Caco-2 (cell line): ENCODE measurements around the gene TRAK1. TPM values are rescaled to one million over a fixed set of nuclear protein-coding genes. Genes with fewer than 3 reads are reported as not detected.
A peak's percentile ranks its signal among the peaks of the same experiment; 100 is the strongest.

Experiments
- Bru-seq: library from RNA; stranded (reverse); fragments of 400-500 nt; gene quantifications from one replicate; lab custom pipeline; 2021; lab: Mats Ljungman, UMichigan
- BruChase-seq, 2 experiments: library from RNA; stranded (reverse); fragments of 400-500 nt; gene quantifications; one replicate each; lab custom pipeline; 2021; lab: Mats Ljungman, UMichigan
- BruUV-seq: library from RNA; stranded (reverse); fragments of 400-500 nt; replicated peaks from 2 replicates; lab custom pipeline; 2021; lab: Mats Ljungman, UMichigan
- CTCF ChIA-PET: fragments of 300-600 bp; sonication (Branson Sonifier 250); formaldehyde crosslinking; loops from one replicate; lab custom pipeline; 2022; ENCODE audit warnings: antibody characterized with exemption; lab: Charles Lee
- POLR2A ChIA-PET: fragments of 300-600 bp; sonication (Branson Sonifier 250); formaldehyde crosslinking; loops from one replicate; lab custom pipeline; 2022; ENCODE audit warnings: antibody characterized with exemption; lab: Charles Lee
- DNase-seq, 2 experiments: peaks; one replicate each; pipeline versions ENCODE4 v3.0.0 to v3.0.0-alpha.2; 2020 to 2022
- H3K27me3 ChIP-seq: replicated peaks from 2 replicates; pipeline ENCODE4 v1.6.0; 2011; ENCODE audit warnings: low read length; ENCODE audit not compliant: control insufficient read depth, insufficient read depth
- H3K36me3 ChIP-seq: 2 replicates; pipeline ENCODE4 v1.5.1; 2011; ENCODE audit warnings: low read length; ENCODE audit not compliant: control insufficient read depth, insufficient read depth
- H3K4me1 ChIP-seq: fragments of 250-450 bp; sonication (Bioruptor Pico); 2 replicates; pipeline ENCODE4 v1.5.1; 2020; ENCODE audit warnings: mild to moderate bottlenecking
- H3K4me3 ChIP-seq: 2 replicates; pipeline ENCODE4 v1.5.1; 2011; ENCODE audit warnings: low read depth, mild to moderate bottlenecking, control low read depth, low read length
- H3K9me3 ChIP-seq: fragments of 250-450 bp; sonication (Bioruptor Pico); 2 replicates; pipeline ENCODE4 v1.5.1; 2020; ENCODE audit warnings: mild to moderate bottlenecking, moderate library complexity
- H3K27ac Mint-ChIP-seq: one replicate; pipeline ENCODE4 v1.8.0; 2022; ENCODE audit warnings: mixed read lengths; ENCODE audit not compliant: unreplicated experiment
- H3K27me3 Mint-ChIP-seq: one replicate; pipeline ENCODE4 v1.8.0; 2022; ENCODE audit warnings: mixed read lengths; ENCODE audit not compliant: insufficient read depth, unreplicated experiment
- H3K36me3 Mint-ChIP-seq: one replicate; pipeline ENCODE4 v1.8.0; 2022; ENCODE audit warnings: mild to moderate bottlenecking, mixed read lengths; ENCODE audit not compliant: insufficient read depth, unreplicated experiment
- H3K4me1 Mint-ChIP-seq: one replicate; pipeline ENCODE4 v1.8.0; 2022; ENCODE audit warnings: low read depth, mixed read lengths; ENCODE audit not compliant: unreplicated experiment
- H3K4me3 Mint-ChIP-seq: one replicate; pipeline ENCODE4 v1.8.0; 2022; ENCODE audit warnings: mild to moderate bottlenecking, moderate library complexity, mixed read lengths; ENCODE audit not compliant: unreplicated experiment
- H3K9me3 Mint-ChIP-seq: one replicate; pipeline ENCODE4 v1.8.0; 2022; ENCODE audit warnings: mixed read lengths; ENCODE audit not compliant: unreplicated experiment
- intact Hi-C: fragments of 100-400 bp; cut with micrococcal nuclease; formaldehyde crosslinking; loops from one replicate; pipeline ENCODE4 v1.10.0; 2022; ENCODE audit not compliant: unreplicated experiment
- long read RNA-seq: library from polyadenylated mRNA; stranded (forward); transcript quantifications from one replicate; pipeline ENCODE4 v2.0.0, GENCODE V29; 2022
- total RNA-seq: library from RNA; stranded (reverse); gene quantifications from 2 replicates; pipeline ENCODE4 v1.2.3, GENCODE V29; 2022
- TF ChIP-seq, protein P1 (sequence below), 2 experiments: fragments of 200-600 bp in 1 of 2; IDR thresholded peaks; 1 replicate in 1 of 2; 2 replicates in 1 of 2; pipeline versions ENCODE4 v1.5.1 to v1.8.0; 2011 to 2022; ENCODE audit warnings: antibody characterized with exemption in 1 of 2, control low read depth in 1 of 2, inconsistent platforms in 1 of 2, low read depth in 1 of 2, low read length in 1 of 2, mild to moderate bottlenecking in 1 of 2, moderate library complexity in 1 of 2; ENCODE audit not compliant: insufficient read depth in 1 of 2, severe bottlenecking in 1 of 2, unreplicated experiment in 1 of 2

The TRAK1 gene, protein sequence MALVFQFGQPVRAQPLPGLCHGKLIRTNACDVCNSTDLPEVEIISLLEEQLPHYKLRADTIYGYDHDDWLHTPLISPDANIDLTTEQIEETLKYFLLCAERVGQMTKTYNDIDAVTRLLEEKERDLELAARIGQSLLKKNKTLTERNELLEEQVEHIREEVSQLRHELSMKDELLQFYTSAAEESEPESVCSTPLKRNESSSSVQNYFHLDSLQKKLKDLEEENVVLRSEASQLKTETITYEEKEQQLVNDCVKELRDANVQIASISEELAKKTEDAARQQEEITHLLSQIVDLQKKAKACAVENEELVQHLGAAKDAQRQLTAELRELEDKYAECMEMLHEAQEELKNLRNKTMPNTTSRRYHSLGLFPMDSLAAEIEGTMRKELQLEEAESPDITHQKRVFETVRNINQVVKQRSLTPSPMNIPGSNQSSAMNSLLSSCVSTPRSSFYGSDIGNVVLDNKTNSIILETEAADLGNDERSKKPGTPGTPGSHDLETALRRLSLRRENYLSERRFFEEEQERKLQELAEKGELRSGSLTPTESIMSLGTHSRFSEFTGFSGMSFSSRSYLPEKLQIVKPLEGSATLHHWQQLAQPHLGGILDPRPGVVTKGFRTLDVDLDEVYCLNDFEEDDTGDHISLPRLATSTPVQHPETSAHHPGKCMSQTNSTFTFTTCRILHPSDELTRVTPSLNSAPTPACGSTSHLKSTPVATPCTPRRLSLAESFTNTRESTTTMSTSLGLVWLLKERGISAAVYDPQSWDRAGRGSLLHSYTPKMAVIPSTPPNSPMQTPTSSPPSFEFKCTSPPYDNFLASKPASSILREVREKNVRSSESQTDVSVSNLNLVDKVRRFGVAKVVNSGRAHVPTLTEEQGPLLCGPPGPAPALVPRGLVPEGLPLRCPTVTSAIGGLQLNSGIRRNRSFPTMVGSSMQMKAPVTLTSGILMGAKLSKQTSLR
- total RNA-seq, result 33.3 TPM in 2 replicates
- Bru-seq, nascent RNA, result percentile 69 among the genes with signal in this experiment
- BruChase-seq, experiment 1, labeled RNA remaining after a 2-hour chase, result percentile 67 among the genes with signal in this experiment
- BruChase-seq, experiment 2, labeled RNA remaining after a 6-hour chase, result percentile 70 among the genes with signal in this experiment
- long read RNA-seq, full-length matches to known transcripts, result 1 of 25 reads
- long read RNA-seq, partial matches to known transcripts, result 9 of 25 reads
- long read RNA-seq, other reads (novel, unspliced or antisense), result 15 of 25 reads

DNA sequence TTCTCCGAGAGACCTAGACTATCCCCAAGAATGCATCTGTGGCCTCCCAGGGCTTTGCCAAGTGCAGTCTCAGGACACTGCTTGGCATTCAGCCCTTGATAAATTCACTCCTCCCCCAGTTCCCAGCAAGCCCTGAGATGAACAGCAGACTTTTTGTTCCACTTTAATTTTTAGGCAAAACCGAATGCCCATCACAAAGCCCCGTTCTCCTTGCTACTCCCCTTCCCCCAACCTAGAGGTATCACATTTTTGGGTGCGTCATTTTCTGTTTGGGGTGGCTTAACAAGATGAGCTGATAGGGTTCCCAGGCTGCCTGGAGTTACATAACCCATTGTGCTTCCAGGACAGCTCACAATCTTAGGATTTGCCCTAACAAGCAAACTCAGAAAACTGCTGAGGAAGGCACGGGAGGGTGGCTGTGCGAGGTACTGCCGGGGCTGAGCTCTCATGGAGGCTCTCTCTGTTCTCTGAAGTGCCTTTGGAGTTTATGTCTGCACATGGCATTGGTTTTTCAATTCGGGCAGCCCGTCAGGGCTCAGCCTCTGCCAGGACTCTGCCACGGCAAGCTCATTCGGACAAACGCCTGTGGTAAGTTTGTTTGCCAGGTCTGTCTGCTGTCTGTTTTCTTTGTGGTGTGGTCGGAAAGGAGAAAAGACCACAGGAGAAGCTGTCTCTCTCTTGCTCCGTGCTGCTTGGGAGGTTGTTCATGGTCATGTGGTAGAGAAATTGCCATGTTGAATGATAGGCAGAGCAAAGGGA is at the start of gene TRAK1:
TRAK1 (plus strand) TSS at position 385 of the 759 bp plus-strand sequence; CDS start at position 498, 113 bp downstream.
- Mint-ChIP-seq H3K27me3 (no peaks in the 10 kb centered on the region), H3K4me1 (no peaks in the 10 kb centered on the region), H3K27ac (no peak within 1 kb of the TSS), H3K9me3 (no peaks in the 10 kb centered on the region), H3K36me3 (no peaks in the 10 kb centered on the region), H3K4me3 (no peak within 1 kb of the TSS)
- Histone ChIP-seq H3K9me3 (no peaks in the 10 kb centered on the region), H3K36me3 (peaks cover 1% of the 10 kb centered on the region), H3K4me1 (no peaks in the 10 kb centered on the region), H3K27me3 (no peaks in the 10 kb centered on the region), H3K4me3 (no peak within 1 kb of the TSS)
- TF ChIP-seq, protein P1, sequence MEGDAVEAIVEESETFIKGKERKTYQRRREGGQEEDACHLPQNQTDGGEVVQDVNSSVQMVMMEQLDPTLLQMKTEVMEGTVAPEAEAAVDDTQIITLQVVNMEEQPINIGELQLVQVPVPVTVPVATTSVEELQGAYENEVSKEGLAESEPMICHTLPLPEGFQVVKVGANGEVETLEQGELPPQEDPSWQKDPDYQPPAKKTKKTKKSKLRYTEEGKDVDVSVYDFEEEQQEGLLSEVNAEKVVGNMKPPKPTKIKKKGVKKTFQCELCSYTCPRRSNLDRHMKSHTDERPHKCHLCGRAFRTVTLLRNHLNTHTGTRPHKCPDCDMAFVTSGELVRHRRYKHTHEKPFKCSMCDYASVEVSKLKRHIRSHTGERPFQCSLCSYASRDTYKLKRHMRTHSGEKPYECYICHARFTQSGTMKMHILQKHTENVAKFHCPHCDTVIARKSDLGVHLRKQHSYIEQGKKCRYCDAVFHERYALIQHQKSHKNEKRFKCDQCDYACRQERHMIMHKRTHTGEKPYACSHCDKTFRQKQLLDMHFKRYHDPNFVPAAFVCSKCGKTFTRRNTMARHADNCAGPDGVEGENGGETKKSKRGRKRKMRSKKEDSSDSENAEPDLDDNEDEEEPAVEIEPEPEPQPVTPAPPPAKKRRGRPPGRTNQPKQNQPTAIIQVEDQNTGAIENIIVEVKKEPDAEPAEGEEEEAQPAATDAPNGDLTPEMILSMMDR (IDR thresholded peaks at IDR 0.05; ENCODE audit: insufficient read depth in 1 of 2, low read depth in 1 of 2, low read length in 1 of 2, severe bottlenecking in 1 of 2, unreplicated experiment in 1 of 2), result no peak
- no TSS peak for BruUV-seq
- ChIA-PET POLR2A (no interaction called here), CTCF (interaction anchor here (0.6 kb wide), 1 partner anchor 84 kb away, joined by 3 read pairs; no protein-coding TSS in a partner anchor)
- DNase-seq, result no peak
- intact Hi-C loops, result no loop called here

DNA sequence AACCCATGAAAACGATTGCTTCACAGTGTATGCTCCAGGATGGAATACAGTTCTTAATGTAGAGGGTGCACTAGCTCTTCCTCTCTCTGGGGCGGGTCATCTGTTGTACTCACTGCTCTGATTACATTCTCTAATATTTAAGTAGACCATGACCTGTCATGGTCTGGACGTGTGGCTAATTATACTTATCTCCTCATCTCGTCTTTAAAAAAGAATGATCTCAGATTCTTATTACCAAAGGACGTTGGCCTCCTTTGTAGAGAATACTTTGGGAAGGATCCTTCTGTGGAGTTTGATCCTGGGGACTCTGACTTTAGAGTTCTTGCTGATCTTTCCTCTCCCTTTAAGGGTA is 48.4 kb upstream of the TRAK1 start:
- Mint-ChIP-seq H3K27me3 (no peaks in the 10 kb centered on the region), H3K27ac (peak overlapping the region; percentile 71), H3K4me3 (no peak overlapping the region), H3K9me3 (no peaks in the 10 kb centered on the region), H3K4me1 (peaks cover 10% of the 10 kb centered on the region), H3K36me3 (no peaks in the 10 kb centered on the region)
- H3K36me3 ChIP-seq, result no peaks in the 10 kb centered on the region
- H3K4me3 ChIP-seq, result no peak overlapping the region
- no peaks in the 10 kb centered on the region for H3K27me3 ChIP-seq
- no TSS peak for BruUV-seq
- no peak for DNase-seq
- intact Hi-C loops, result no loop called here
- ChIA-PET CTCF (no interaction called here), POLR2A (no interaction called here)
- H3K9me3 ChIP-seq, result no peaks in the 10 kb centered on the region
- no peaks in the 10 kb centered on the region for H3K4me1 ChIP-seq
- TF ChIP-seq, protein P1 (IDR thresholded peaks at IDR 0.05; ENCODE audit: insufficient read depth in 1 of 2, low read depth in 1 of 2, low read length in 1 of 2, severe bottlenecking in 1 of 2, unreplicated experiment in 1 of 2), result no peak
